ENCODE data around the gene GLB1L.
"Not testable (repeated sequence)": the region's sequence is repeated elsewhere in the genome, so short reads cannot be mapped to it uniquely, and the experiment has no call there.

The GLB1L gene

GRCh38 chr2:219261024-219261855 is 16.0 kb upstream of the GLB1L start:
- no peak for DNase-seq
- in situ Hi-C loops (cut with HindIII; ENCODE audit: low pct_ligation_motif_present, low pct_unique_long_range_greater_than_20kb, low sequenced_read_pairs), result no loop called here

- in situ Hi-C loops (cut with HindIII; ENCODE audit: low pct_ligation_motif_present, low pct_unique_long_range_greater_than_20kb, low sequenced_read_pairs), result not testable (repeated sequence)
These were observed 13.7 kb upstream of the GLB1L start for GRCh38 chr2:219258942-219259341.

GRCh38 chr2:219254590-219255201 is 9.5 kb upstream of the GLB1L start:
- in situ Hi-C loops (cut with HindIII; ENCODE audit: low pct_ligation_motif_present, low pct_unique_long_range_greater_than_20kb, low sequenced_read_pairs), result no loop called here
- DNase-seq, result no peak

More at GRCh38 chr2:219258942-219259341, 13.7 kb upstream of the GLB1L start:
- DNase-seq, result not testable (repeated sequence)

- in situ Hi-C loops (cut with HindIII; ENCODE audit: low pct_ligation_motif_present, low pct_unique_long_range_greater_than_20kb, low sequenced_read_pairs), result no loop called here
- peak; percentile 88 for DNase-seq
These were observed 8.7 kb upstream of the GLB1L start, which contains the start of gene TUBA4A for GRCh38 chr2:219253753-219254589. TSS of gene TUBA4A (minus strand) at chr2:219253918. CDS start at chr2:219253858, 60 bp downstream.

- DNase-seq, result peak; percentile 56
- in situ Hi-C loops (cut with HindIII; ENCODE audit: low pct_ligation_motif_present, low pct_unique_long_range_greater_than_20kb, low sequenced_read_pairs), result no loop called here
These were observed 7.9 kb upstream of the GLB1L start, which contains the start of gene TUBA4B for GRCh38 chr2:219252900-219253752. TSS of gene TUBA4B (plus strand) at chr2:219253243. CDS start at chr2:219253408, 165 bp downstream.

GRCh38 chr2:219252570-219252899 is 7.3 kb upstream of the GLB1L start:
- DNase-seq, result no peak
- in situ Hi-C loops (cut with HindIII; ENCODE audit: low pct_ligation_motif_present, low pct_unique_long_range_greater_than_20kb, low sequenced_read_pairs), result no loop called here

- in situ Hi-C loops (cut with HindIII; ENCODE audit: low pct_ligation_motif_present, low pct_unique_long_range_greater_than_20kb, low sequenced_read_pairs), result no loop called here
- no peak for DNase-seq
These were observed 6.8 kb upstream of the GLB1L start for GRCh38 chr2:219252084-219252483.

GRCh38 chr2:219251656-219252055 is 6.4 kb upstream of the GLB1L start:
- DNase-seq, result no peak

GRCh38 chr2:219250049-219250781 is 5.0 kb upstream of the GLB1L start:
- no peak for DNase-seq
- in situ Hi-C loops (cut with HindIII; ENCODE audit: low pct_ligation_motif_present, low pct_unique_long_range_greater_than_20kb, low sequenced_read_pairs), result no loop called here

More at GRCh38 chr2:219251656-219252055, 6.4 kb upstream of the GLB1L start:
- in situ Hi-C loops (cut with HindIII; ENCODE audit: low pct_ligation_motif_present, low pct_unique_long_range_greater_than_20kb, low sequenced_read_pairs), result no loop called here

GRCh38 chr2:219249203-219249980 is 4.1 kb upstream of the GLB1L start:
- in situ Hi-C loops (cut with HindIII; ENCODE audit: low pct_ligation_motif_present, low pct_unique_long_range_greater_than_20kb, low sequenced_read_pairs), result no loop called here
- DNase-seq, result peak; percentile 97

- in situ Hi-C loops (cut with HindIII; ENCODE audit: low pct_ligation_motif_present, low pct_unique_long_range_greater_than_20kb, low sequenced_read_pairs), result no loop called here
- DNase-seq, result no peak
These were observed 3.6 kb upstream of the GLB1L start for GRCh38 chr2:219248845-219249202.

GRCh38 chr2:219247678-219248642 is 2.7 kb upstream of the GLB1L start:
- DNase-seq, result no peak
- in situ Hi-C loops (cut with HindIII; ENCODE audit: low pct_ligation_motif_present, low pct_unique_long_range_greater_than_20kb, low sequenced_read_pairs), result no loop called here

GRCh38 chr2:219246559-219246958 is 1.3 kb upstream of the GLB1L start:
- in situ Hi-C loops (cut with HindIII; ENCODE audit: low pct_ligation_motif_present, low pct_unique_long_range_greater_than_20kb, low sequenced_read_pairs), result no loop called here
- DNase-seq, result no peak

- in situ Hi-C loops (cut with HindIII; ENCODE audit: low pct_ligation_motif_present, low pct_unique_long_range_greater_than_20kb, low sequenced_read_pairs), result no loop called here
- no peak for DNase-seq
These were observed 621 bp upstream of the GLB1L start for GRCh38 chr2:219245899-219246230.

- in situ Hi-C loops (cut with HindIII; ENCODE audit: low pct_ligation_motif_present, low pct_unique_long_range_greater_than_20kb, low sequenced_read_pairs), result no loop called here
- DNase-seq, result no peak
These were observed 476 bp downstream of the GLB1L start for GRCh38 chr2:219244789-219245147.

GRCh38 chr2:219243291-219243761 is 1.9 kb downstream of the GLB1L start:
- DNase-seq, result no peak
- in situ Hi-C loops (cut with HindIII; ENCODE audit: low pct_ligation_motif_present, low pct_unique_long_range_greater_than_20kb, low sequenced_read_pairs), result no loop called here
